ENCODE data around the gene ATP12A. TPM values are rescaled to one million over a fixed set of nuclear protein-coding genes. Genes with fewer than 3 reads are reported as not detected.

ATP12A gene
- total RNA-seq, 1 donor = not detected

DNA sequence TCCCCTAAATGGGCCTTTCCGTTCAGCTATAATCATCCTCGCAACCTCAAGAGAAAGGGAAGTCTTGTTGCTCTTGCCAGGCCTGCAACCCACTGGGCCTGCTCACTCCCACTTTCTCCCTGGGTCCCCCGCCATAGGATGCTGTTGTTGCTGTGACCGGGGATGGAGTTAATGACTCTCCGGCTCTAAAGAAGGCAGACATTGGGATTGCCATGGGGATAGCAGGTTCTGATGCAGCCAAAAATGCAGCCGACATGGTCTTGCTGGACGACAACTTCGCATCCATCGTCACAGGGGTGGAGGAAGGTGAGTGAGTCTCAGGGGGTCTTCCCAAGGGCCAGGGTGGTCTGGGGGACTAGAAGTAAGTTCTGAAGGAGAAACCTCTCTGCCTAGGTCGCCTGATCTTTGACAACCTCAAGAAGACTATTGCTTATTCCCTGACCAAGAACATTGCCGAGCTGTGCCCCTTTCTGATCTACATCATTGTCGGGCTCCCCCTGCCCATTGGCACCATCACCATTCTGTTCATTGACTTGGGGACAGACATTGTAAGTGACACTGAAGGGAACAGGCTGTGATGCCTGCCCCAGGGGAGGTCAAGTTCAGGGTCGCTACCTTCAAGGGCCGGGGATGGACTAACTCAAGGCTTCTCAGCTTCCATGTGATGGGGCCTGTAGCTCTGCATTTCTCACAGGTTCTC, 26.8 kb downstream of the ATP12A start:
- DNase-seq (ENCODE audit: low read depth) = no peak
- TF ChIP-seq, protein P1, sequence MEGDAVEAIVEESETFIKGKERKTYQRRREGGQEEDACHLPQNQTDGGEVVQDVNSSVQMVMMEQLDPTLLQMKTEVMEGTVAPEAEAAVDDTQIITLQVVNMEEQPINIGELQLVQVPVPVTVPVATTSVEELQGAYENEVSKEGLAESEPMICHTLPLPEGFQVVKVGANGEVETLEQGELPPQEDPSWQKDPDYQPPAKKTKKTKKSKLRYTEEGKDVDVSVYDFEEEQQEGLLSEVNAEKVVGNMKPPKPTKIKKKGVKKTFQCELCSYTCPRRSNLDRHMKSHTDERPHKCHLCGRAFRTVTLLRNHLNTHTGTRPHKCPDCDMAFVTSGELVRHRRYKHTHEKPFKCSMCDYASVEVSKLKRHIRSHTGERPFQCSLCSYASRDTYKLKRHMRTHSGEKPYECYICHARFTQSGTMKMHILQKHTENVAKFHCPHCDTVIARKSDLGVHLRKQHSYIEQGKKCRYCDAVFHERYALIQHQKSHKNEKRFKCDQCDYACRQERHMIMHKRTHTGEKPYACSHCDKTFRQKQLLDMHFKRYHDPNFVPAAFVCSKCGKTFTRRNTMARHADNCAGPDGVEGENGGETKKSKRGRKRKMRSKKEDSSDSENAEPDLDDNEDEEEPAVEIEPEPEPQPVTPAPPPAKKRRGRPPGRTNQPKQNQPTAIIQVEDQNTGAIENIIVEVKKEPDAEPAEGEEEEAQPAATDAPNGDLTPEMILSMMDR (IDR thresholded peaks at IDR 0.05; ENCODE audit: insufficient read depth, low read length) = no peak
- H3K4me3 ChIP-seq (ENCODE audit: low read depth, low read length) = no peak overlapping the region

DNA sequence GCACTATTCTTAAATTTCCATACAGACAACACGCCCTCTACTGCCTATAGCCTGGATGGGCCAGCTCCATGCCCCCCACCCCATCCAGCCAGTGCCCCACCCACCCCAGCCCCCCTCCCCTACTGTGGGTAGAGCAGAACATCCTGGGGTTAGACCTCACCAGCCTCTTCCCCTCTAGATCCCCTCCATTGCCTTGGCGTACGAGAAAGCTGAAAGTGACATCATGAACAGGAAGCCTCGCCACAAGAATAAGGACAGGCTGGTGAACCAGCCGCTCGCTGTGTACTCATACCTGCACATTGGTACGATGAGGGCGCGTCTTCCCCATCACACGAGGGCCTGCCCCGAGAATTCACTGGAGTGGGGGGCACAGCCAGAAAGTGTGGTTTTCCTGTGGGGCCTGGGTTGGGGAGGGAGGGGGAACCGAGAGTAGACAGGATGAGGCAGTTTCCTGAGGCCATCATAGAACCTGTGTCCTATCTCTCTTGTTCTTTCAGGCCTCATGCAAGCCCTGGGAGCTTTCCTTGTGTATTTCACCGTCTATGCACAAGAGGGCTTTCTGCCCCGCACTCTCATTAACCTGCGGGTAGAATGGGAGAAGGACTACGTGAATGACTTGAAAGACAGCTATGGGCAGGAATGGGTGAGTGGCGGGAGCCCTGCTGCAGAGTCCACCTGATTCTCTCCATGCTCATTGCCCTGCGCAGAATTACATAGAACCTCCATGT, 29.1 kb downstream of the ATP12A start:
- no peak for DNase-seq (ENCODE audit: low read depth)
- TF ChIP-seq, protein P1 (IDR thresholded peaks at IDR 0.05; ENCODE audit: insufficient read depth, low read length) = no peak
- H3K4me3 ChIP-seq (ENCODE audit: low read depth, low read length) = no peak overlapping the region

DNA sequence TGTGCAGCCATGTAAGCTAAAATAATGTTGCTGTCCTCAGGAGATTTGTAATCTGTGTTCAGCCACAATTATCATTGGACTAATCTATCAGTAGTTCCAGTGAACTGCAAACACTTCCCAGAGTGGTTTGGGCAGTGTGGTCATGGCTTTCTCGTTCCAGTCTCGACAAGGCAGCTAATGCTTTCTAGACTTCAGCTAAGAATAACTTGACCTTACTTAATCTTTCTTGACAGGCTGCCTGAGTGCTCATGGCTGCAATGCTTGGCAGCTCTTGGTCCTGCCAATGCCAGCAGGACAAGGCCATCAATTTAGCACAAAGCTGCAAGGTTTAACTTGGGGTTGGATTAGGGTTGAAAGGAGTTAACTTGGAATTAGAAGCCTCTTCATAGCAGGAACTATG, 32.8 kb downstream of the ATP12A start:
- no peak for DNase-seq (ENCODE audit: low read depth)
- H3K4me3 ChIP-seq (ENCODE audit: low read depth, low read length) = no peak overlapping the region
- TF ChIP-seq, protein P1 (IDR thresholded peaks at IDR 0.05; ENCODE audit: insufficient read depth, low read length) = no peak

DNA sequence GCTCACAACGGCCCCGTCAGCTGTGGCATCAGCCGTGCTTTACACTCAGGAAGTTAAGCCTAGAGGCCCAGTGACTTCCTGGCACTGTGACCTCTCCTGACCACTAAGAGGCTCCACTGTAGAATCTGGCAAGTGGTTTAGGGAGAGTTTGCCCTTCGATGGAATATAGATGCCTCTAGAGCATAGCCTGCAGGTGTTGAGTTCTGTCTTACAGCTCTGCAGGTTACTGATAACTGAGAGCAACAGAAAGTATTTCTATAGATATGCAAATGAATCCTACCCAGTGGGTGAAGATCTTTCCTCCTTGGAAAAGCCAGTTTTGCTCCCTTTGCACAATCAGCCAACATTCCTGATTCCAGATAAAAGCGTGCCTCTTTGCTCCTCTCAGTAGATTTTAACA, 35.8 kb downstream of the ATP12A start:
- H3K4me3 ChIP-seq (ENCODE audit: low read depth, low read length) = no peak overlapping the region
- DNase-seq (ENCODE audit: low read depth) = no peak
- TF ChIP-seq, protein P1 (IDR thresholded peaks at IDR 0.05; ENCODE audit: insufficient read depth, low read length) = no peak

DNA sequence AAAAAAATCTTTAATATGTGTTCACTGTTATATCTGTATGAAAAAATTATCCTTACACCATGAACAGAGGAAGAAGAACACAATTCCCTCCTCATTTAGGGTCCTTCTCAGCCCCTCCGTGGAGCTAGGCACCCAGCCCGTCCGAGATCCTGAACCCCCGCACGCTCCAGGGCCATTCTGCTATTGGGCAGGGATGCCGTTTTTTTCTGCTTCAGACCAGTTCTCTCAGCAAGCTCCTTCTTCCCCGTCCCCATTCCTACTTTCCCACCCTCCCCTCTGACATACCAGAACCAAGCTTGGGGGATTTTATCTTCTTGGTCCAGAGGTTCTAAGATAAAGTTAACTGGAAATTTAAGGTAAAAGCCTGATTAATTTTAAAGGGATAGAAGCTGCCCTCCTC, 36.2 kb downstream of the ATP12A start:
- TF ChIP-seq, protein P1 (IDR thresholded peaks at IDR 0.05; ENCODE audit: insufficient read depth, low read length) = no peak
- DNase-seq (ENCODE audit: low read depth) = no peak
- H3K4me3 ChIP-seq (ENCODE audit: low read depth, low read length) = no peak overlapping the region

DNA sequence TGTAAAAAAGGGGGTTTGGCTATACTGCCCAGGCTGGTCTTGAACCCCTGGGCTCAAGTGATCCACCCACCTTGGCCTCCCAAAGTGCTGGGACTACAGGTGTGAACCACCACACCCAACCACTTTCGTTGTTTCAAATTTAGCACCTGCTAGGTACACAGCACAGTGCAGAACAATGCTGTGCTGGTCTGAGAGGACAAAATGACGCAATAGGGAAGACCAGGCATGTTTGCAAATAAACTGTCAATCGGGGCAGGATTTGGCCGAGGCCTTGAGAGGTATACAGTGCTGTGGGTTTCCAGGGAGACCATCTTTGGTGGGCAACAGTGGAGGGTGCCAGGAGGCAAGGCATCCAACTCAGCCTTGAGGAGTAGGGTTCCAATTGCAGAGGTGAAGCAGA, 37.0 kb downstream of the ATP12A start:
- TF ChIP-seq, protein P1 (IDR thresholded peaks at IDR 0.05; ENCODE audit: insufficient read depth, low read length) = no peak
- H3K4me3 ChIP-seq (ENCODE audit: low read depth, low read length) = no peak overlapping the region
- DNase-seq (ENCODE audit: low read depth) = no peak
